ENCODE results near the gene HIF3A.
"Not testable (repeated sequence)": the region's sequence is repeated elsewhere in the genome, so short reads cannot be mapped to it uniquely, and the experiment has no call there.

The HIF3A gene

GRCh38 chr19:46321653-46322052, 24.8 kb downstream of the HIF3A start:
- DNase-seq (ENCODE audit: low read depth, low spot score), result no peak
- no peak overlapping the region for H3K27ac ChIP-seq

- H3K27ac ChIP-seq; DNase-seq (ENCODE audit: low read depth, low spot score): not testable (repeated sequence)
Observed at GRCh38 chr19:46323227-46323626, 26.4 kb downstream of the HIF3A start.

GRCh38 chr19:46324277-46324676, 27.4 kb downstream of the HIF3A start:
- no peak for DNase-seq (ENCODE audit: low read depth, low spot score)

GRCh38 chr19:46326608-46327007, 29.8 kb downstream of the HIF3A start:
- H3K27ac ChIP-seq, result no peak overlapping the region
- DNase-seq (ENCODE audit: low read depth, low spot score), result no peak

More at GRCh38 chr19:46324277-46324676, 27.4 kb downstream of the HIF3A start:
- H3K27ac ChIP-seq, result no peak overlapping the region

- H3K27ac ChIP-seq, result no peak overlapping the region
- DNase-seq (ENCODE audit: low read depth, low spot score), result no peak
Observed at GRCh38 chr19:46328079-46328478, 31.2 kb downstream of the HIF3A start.

- H3K27ac ChIP-seq, result no peak overlapping the region
- DNase-seq (ENCODE audit: low read depth, low spot score), result no peak
Observed at GRCh38 chr19:46330319-46330918, 33.6 kb downstream of the HIF3A start.

- no peak for DNase-seq (ENCODE audit: low read depth, low spot score)
- H3K27ac ChIP-seq, result no peak overlapping the region
Observed at GRCh38 chr19:46337487-46337886, 40.6 kb downstream of the HIF3A start.

- DNase-seq (ENCODE audit: low read depth, low spot score), result no peak
- no peak overlapping the region for H3K27ac ChIP-seq
Observed at GRCh38 chr19:46339446-46339845, 42.6 kb downstream of the HIF3A start.

GRCh38 chr19:46340051-46340659, 43.3 kb downstream of the HIF3A start:
- no peak for DNase-seq (ENCODE audit: low read depth, low spot score)
- H3K27ac ChIP-seq, result no peak overlapping the region

- no peak overlapping the region for H3K27ac ChIP-seq
- no peak for DNase-seq (ENCODE audit: low read depth, low spot score)
Observed at GRCh38 chr19:46341937-46342336, 45.1 kb downstream of the HIF3A start.

- H3K27ac ChIP-seq, result no peak overlapping the region
- no peak for DNase-seq (ENCODE audit: low read depth, low spot score)
Observed at GRCh38 chr19:46344363-46344762, 47.5 kb downstream of the HIF3A start.

GRCh38 chr19:46345157-46345556, 48.3 kb downstream of the HIF3A start:
- no peak overlapping the region for H3K27ac ChIP-seq
- DNase-seq (ENCODE audit: low read depth, low spot score), result no peak

- peak; percentile 60 for DNase-seq (ENCODE audit: low read depth, low spot score)
- peak within 1 kb of the TSS; percentile 39 for H3K27ac ChIP-seq
Observed at GRCh38 chr19:46346821-46347571, 50.2 kb downstream of the HIF3A start, which contains the start of gene PPP5C. PPP5C (plus strand) TSS chr19:46347087; CDS start chr19:46347097, 10 bp downstream.

GRCh38 chr19:46347572-46347883, 50.7 kb downstream of the HIF3A start:
- DNase-seq (ENCODE audit: low read depth, low spot score), result no peak
- H3K27ac ChIP-seq, result no peak overlapping the region

- no peak for DNase-seq (ENCODE audit: low read depth, low spot score)
- H3K27ac ChIP-seq, result no peak overlapping the region
Observed at GRCh38 chr19:46347985-46348384, 51.1 kb downstream of the HIF3A start.

- no peak for DNase-seq (ENCODE audit: low read depth, low spot score)
- peak overlapping the region; percentile 73 for H3K27ac ChIP-seq
Observed at GRCh38 chr19:46349311-46349993, 52.6 kb downstream of the HIF3A start.

GRCh38 chr19:46350029-46350757, 53.4 kb downstream of the HIF3A start:
- DNase-seq (ENCODE audit: low read depth, low spot score), result no peak
- H3K27ac ChIP-seq, result peak overlapping the region; percentile 73

- no peak for DNase-seq (ENCODE audit: low read depth, low spot score)
- peak overlapping the region; percentile 73 for H3K27ac ChIP-seq
Observed at GRCh38 chr19:46350758-46351159, 53.9 kb downstream of the HIF3A start.

- no peak for DNase-seq (ENCODE audit: low read depth, low spot score)
- peak overlapping the region; percentile 73 for H3K27ac ChIP-seq
Observed at GRCh38 chr19:46351241-46352041, 54.6 kb downstream of the HIF3A start.

Measured in epithelial cell of prostate (primary cell).